GM18951 (cell line): ENCODE measurements around the gene GTF2H4.

Experiments
- POLR2A ChIP-seq: IDR thresholded peaks from 4 replicates; pipeline ENCODE4 v1.6.1; 2011; ENCODE audit warnings: mild to moderate bottlenecking; ENCODE audit not compliant: insufficient read length, insufficient read depth; ENCODE audit errors: extremely low read depth
- in situ Hi-C: fragments of 300-500 bp; cut with MboI; formaldehyde crosslinking; loops from one replicate; pipeline ENCODE4 v1.12.0; 2022; ENCODE audit warnings: low sequenced_read_pairs, mixed read lengths, inconsistent platforms; ENCODE audit not compliant: unreplicated experiment

The GTF2H4 gene

GRCh38 chr6:30951907-30952469, 44.0 kb downstream of the GTF2H4 start:
- TF ChIP-seq POLR2A = no peak
- in situ Hi-C loops = no loop called here

- in situ Hi-C loops = no loop called here
- no peak for TF ChIP-seq POLR2A
These were observed 46.8 kb downstream of the GTF2H4 start for GRCh38 chr6:30954631-30955366.

- in situ Hi-C loops = no loop called here
- peak; percentile 69 for TF ChIP-seq POLR2A
These were observed 47.5 kb downstream of the GTF2H4 start for GRCh38 chr6:30955367-30956042.

- in situ Hi-C loops = no loop called here
- TF ChIP-seq POLR2A = no peak
These were observed 49.7 kb downstream of the GTF2H4 start for GRCh38 chr6:30957716-30958115.

DNA sequence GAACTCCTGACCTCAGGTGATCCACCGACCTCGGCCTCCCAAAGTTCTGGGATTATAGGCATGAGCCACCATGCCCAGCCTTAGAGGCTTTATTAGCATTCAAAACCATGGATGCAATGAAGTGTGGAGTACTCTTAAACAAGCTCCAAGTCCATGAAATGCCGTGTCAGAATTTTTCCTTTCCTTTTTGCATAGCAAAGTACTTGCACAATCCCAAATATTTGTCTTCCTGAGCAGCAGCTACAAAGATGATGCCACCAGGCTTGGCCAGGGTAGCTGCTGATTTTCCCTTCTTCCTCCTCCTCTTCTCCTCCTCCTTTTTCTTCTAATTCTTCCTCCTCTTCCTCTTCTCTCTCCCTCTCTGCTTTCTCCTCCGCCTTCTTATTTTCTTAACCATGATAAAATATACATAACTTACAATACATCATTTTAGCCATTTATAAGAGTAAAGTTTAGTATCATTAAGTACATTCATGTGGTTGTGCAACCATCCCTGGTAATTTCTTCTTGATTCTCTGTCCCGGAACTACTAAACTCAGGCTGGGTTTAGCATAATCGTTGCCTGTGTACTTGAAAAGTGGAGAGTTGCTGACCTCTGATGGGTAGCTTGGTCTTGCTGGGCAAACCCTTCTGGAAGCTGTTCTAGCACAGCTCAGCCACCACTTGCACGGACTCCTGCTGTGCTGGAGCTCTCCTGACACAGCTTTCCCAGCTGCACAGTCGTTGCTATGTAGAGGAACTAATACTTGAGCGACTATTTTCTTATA, 53.1 kb downstream of the GTF2H4 start:
- no peak for TF ChIP-seq POLR2A
- in situ Hi-C loops = no loop called here

DNA sequence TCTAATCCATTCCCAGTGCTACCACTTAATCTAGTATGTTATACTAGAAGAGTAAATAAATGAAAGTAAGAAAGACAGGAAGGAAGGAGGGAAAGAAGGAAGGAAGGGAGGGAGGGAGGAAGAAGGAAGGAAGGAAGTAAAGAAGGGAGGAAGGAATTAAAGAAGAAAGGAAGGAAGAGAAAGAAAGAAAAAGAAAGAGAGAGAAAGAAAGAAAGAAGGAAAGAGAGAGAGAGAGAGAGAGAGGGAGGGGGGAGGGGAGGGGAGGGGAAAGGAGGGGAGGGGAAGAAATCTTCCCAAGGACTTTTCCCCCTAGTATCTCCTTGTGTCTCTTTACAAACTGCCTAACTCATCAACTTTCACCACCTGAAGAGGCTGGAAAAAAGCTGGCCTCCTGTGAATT, 54.7 kb downstream of the GTF2H4 start:
- in situ Hi-C loops = no loop called here

DNA sequence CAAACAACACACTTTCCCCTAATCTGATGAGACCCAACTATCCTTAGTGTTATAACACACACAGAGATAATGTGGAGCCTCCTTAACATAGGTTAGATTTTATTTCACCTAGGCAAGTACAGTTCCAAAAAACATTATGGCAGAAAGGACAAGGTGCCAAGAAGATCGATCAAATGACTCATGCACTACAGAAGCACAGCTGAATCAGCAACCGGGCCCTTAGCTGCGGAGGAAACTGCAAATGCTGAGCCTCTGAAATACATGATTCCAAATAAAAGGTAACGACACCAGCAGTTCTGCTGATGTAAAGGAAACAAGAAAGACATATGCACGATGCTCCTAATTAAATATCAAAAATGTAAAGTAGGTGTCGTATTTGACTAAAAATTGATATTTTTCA, 55.6 kb downstream of the GTF2H4 start:
- TF ChIP-seq POLR2A = no peak
- in situ Hi-C loops = no loop called here

More for the DNA sequence above, 54.7 kb downstream of the GTF2H4 start:
- TF ChIP-seq POLR2A = no peak
